HG03108 (cell line): ENCODE data around the gene GABRG3.

Source experiments
- ATAC-seq: cut with Tn5 transposase; IDR thresholded peaks from one replicate; pipeline ENCODE4 v1.9.1; 2021; ENCODE audit warnings: moderate library complexity; ENCODE audit not compliant: unreplicated experiment

Gene GABRG3

GRCh38 chr15:27061739-27062138, 90.8 kb downstream of the GABRG3 start:
- ATAC-seq: no peak

- ATAC-seq: no peak
These were observed 92.0 kb downstream of the GABRG3 start for GRCh38 chr15:27062951-27063350.

GRCh38 chr15:27064080-27064479, 93.1 kb downstream of the GABRG3 start:
- ATAC-seq: no peak

- ATAC-seq: no peak
These were observed 94.2 kb downstream of the GABRG3 start for GRCh38 chr15:27065151-27065550.

GRCh38 chr15:27065785-27066184, 94.8 kb downstream of the GABRG3 start:
- no peak for ATAC-seq

GRCh38 chr15:27066446-27066845, 95.5 kb downstream of the GABRG3 start:
- ATAC-seq: no peak

GRCh38 chr15:27067175-27067574, 96.2 kb downstream of the GABRG3 start:
- no peak for ATAC-seq

- no peak for ATAC-seq
These were observed 99.9 kb downstream of the GABRG3 start for GRCh38 chr15:27070841-27071240.

- no peak for ATAC-seq
These were observed 103.2 kb downstream of the GABRG3 start for GRCh38 chr15:27074179-27074578.

GRCh38 chr15:27077790-27078189, 106.8 kb downstream of the GABRG3 start:
- ATAC-seq: no peak

- no peak for ATAC-seq
These were observed 110.9 kb downstream of the GABRG3 start for GRCh38 chr15:27081676-27082418.

GRCh38 chr15:27082526-27082925, 111.5 kb downstream of the GABRG3 start:
- no peak for ATAC-seq

GRCh38 chr15:27084844-27085243, 113.9 kb downstream of the GABRG3 start:
- no peak for ATAC-seq

GRCh38 chr15:27086149-27086548, 115.2 kb downstream of the GABRG3 start:
- no peak for ATAC-seq

GRCh38 chr15:27086805-27087204, 115.8 kb downstream of the GABRG3 start:
- no peak for ATAC-seq

- ATAC-seq: no peak
These were observed 116.9 kb downstream of the GABRG3 start for GRCh38 chr15:27087651-27088583.

GRCh38 chr15:27088584-27089232, 117.7 kb downstream of the GABRG3 start:
- no peak for ATAC-seq

GRCh38 chr15:27089233-27089586, 118.2 kb downstream of the GABRG3 start:
- ATAC-seq: no peak

GRCh38 chr15:27089676-27090075, 118.7 kb downstream of the GABRG3 start:
- no peak for ATAC-seq

GRCh38 chr15:27091270-27091940, 120.4 kb downstream of the GABRG3 start:
- ATAC-seq: no peak

GRCh38 chr15:27092390-27092789, 121.4 kb downstream of the GABRG3 start:
- ATAC-seq: no peak
